HepG2 (cell line): ENCODE measurements around the gene CCDC183. TPM values are rescaled to one million over a fixed set of nuclear protein-coding genes. Genes with fewer than 3 reads are reported as not detected.

Experiments
- ATF7 ChIP-seq, 2 experiments: fragments of 450-650 bp in 1 of 2; sonication (generic) in 1 of 2; formaldehyde crosslinking in 1 of 2; IDR thresholded peaks; 2 replicates each; pipeline versions ENCODE4 v1.4.0 to v1.6.1; 2016 to 2020; ENCODE audit warnings: antibody characterized with exemption in 1 of 2, mild to moderate bottlenecking in 1 of 2, missing genetic modification reagents in 1 of 2
- BCL3 ChIP-seq: sonication (generic); formaldehyde crosslinking; IDR thresholded peaks from 2 replicates; pipeline ENCODE4 v1.5.1; 2020; ENCODE audit warnings: mild to moderate bottlenecking, missing genetic modification reagents, moderate library complexity
- DDIT3 ChIP-seq: sonication (generic); formaldehyde crosslinking; IDR thresholded peaks from 2 replicates; pipeline ENCODE4 v1.4.0; 2020; ENCODE audit warnings: mild to moderate bottlenecking, missing genetic modification reagents
- HNF1B ChIP-seq: sonication (generic); formaldehyde crosslinking; IDR thresholded peaks from 2 replicates; pipeline ENCODE4 v1.5.1; 2020; ENCODE audit warnings: mild to moderate bottlenecking, moderate library complexity, missing genetic modification reagents
- KMT2A ChIP-seq: sonication (generic); formaldehyde crosslinking; IDR thresholded peaks from 2 replicates; pipeline ENCODE4 v1.4.0; 2020; ENCODE audit warnings: missing genetic modification reagents
- MEIS2 ChIP-seq: sonication (generic); formaldehyde crosslinking; IDR thresholded peaks from 2 replicates; pipeline ENCODE4 v1.9.0; 2021; ENCODE audit warnings: mild to moderate bottlenecking, missing genetic modification reagents
- NFRKB ChIP-seq: fragments of 450-650 bp; IDR thresholded peaks from 2 replicates; pipeline ENCODE4 v1.6.1; 2017
- PHF21A ChIP-seq: sonication (generic); formaldehyde crosslinking; IDR thresholded peaks from 2 replicates; pipeline ENCODE4 v1.5.0; 2020; ENCODE audit warnings: mild to moderate bottlenecking, missing genetic modification reagents
- SKI ChIP-seq: fragments of 450-650 bp; IDR thresholded peaks from one replicate; pipeline ENCODE4 v1.6.1; 2018; ENCODE audit warnings: mild to moderate bottlenecking; ENCODE audit not compliant: partially characterized antibody
- SMAD9 ChIP-seq: sonication (generic); formaldehyde crosslinking; IDR thresholded peaks from 2 replicates; pipeline ENCODE4 v1.5.1; 2020; ENCODE audit warnings: mild to moderate bottlenecking, missing genetic modification reagents
- TOE1 ChIP-seq: sonication (generic); formaldehyde crosslinking; IDR thresholded peaks from 2 replicates; pipeline ENCODE4 v1.4.0; 2020; ENCODE audit warnings: mild to moderate bottlenecking, missing genetic modification reagents
- YEATS4 ChIP-seq: sonication (generic); formaldehyde crosslinking; IDR thresholded peaks from 2 replicates; pipeline ENCODE4 v1.4.0; 2020; ENCODE audit warnings: missing genetic modification reagents, borderline replicate concordance
- ZNF207 ChIP-seq: fragments of 450-650 bp; IDR thresholded peaks from 2 replicates; pipeline ENCODE4 v1.6.1; 2016; ENCODE audit warnings: antibody characterized with exemption, borderline replicate concordance
- ZNF225 ChIP-seq: sonication (generic); formaldehyde crosslinking; IDR thresholded peaks from 2 replicates; pipeline ENCODE4 v1.4.0; 2020; ENCODE audit warnings: mild to moderate bottlenecking, missing genetic modification reagents
- ZNF232 ChIP-seq: sonication (generic); formaldehyde crosslinking; IDR thresholded peaks from 2 replicates; pipeline ENCODE4 v1.4.0; 2020; ENCODE audit warnings: missing genetic modification reagents, borderline replicate concordance
- ZNF382 ChIP-seq: sonication (generic); formaldehyde crosslinking; IDR thresholded peaks from 2 replicates; pipeline ENCODE4 v1.5.0; 2020; ENCODE audit warnings: missing genetic modification reagents, mild to moderate bottlenecking, borderline replicate concordance
- ZNF383 ChIP-seq: sonication (generic); formaldehyde crosslinking; IDR thresholded peaks from 2 replicates; pipeline ENCODE4 v1.4.0; 2020; ENCODE audit warnings: missing genetic modification reagents, mild to moderate bottlenecking, borderline replicate concordance
- ZNF451 ChIP-seq: sonication (generic); formaldehyde crosslinking; IDR thresholded peaks from 2 replicates; pipeline ENCODE4 v1.5.0; 2020; ENCODE audit warnings: mild to moderate bottlenecking, missing genetic modification reagents
- ZNF549 ChIP-seq: sonication (generic); formaldehyde crosslinking; IDR thresholded peaks from 2 replicates; pipeline ENCODE4 v1.5.0; 2020; ENCODE audit warnings: missing genetic modification reagents
- ZNF550 ChIP-seq: sonication (generic); formaldehyde crosslinking; IDR thresholded peaks from 2 replicates; pipeline ENCODE4 v1.4.0; 2020; ENCODE audit warnings: mild to moderate bottlenecking, missing genetic modification reagents, borderline replicate concordance
- ZNF75D ChIP-seq: sonication (generic); formaldehyde crosslinking; IDR thresholded peaks from 2 replicates; pipeline ENCODE4 v1.8.1; 2023; ENCODE audit warnings: missing genetic modification reagents, mild to moderate bottlenecking, borderline replicate concordance
- polyA plus RNA-seq, 8 experiments: library from polyadenylated mRNA; depleted of rRNA in 3 of 8; stranded (reverse) in 7 of 8; unstranded in 1 of 8; fragments of >200 nt; fragmentation: Illumina TruSeq in 4 of 8; extraction: Trizol in 4 of 8; gene quantifications; 2 replicates each; pipeline versions ENCODE4 v1.2.1 to v1.2.3, GENCODE V29; 2011 to 2016; ENCODE audit warnings: low read depth in 4 of 8, missing spikeins in 1 of 8, mixed read lengths in 1 of 8; ENCODE audit not compliant: insufficient read depth in 1 of 8
- total RNA-seq, 5 experiments: library from RNA; depleted of rRNA; stranded (reverse); fragments of >200 nt; fragmentation: Illumina TruSeq; extraction: Trizol; gene quantifications; 2 replicates each; pipeline ENCODE4 v1.2.3, GENCODE V29; 2016; ENCODE audit warnings: low read depth in 1 of 5
- TF ChIP-seq, protein P1 (sequence below): sonication (generic); formaldehyde crosslinking; IDR thresholded peaks from 2 replicates; pipeline ENCODE4 v1.4.0; 2020; ENCODE audit warnings: missing genetic modification reagents
- TF ChIP-seq, protein P2 (sequence below): sonication (generic); formaldehyde crosslinking; IDR thresholded peaks from 2 replicates; pipeline ENCODE4 v1.9.0; 2022; ENCODE audit warnings: missing genetic modification reagents, mild to moderate bottlenecking, borderline replicate concordance

The CCDC183 gene
- total and polyA plus RNA-seq, 2 of the 13 experiments (the other 11 are each of a cell fraction or from before 2014, with no cell fraction given): 5.0 to 66.4 TPM

GRCh38 chr9:136799079-136799853 lies 3.1 kb downstream of the CCDC183 start (continued):
- TF ChIP-seq ZNF225 (CRISPR knock-in tag) (no peak), ZNF75D (CRISPR knock-in tag) (no peak), YEATS4 (peak; percentile 76; the same call in 1 of the 2 replicates), ZNF550 (CRISPR knock-in tag) (no peak), HNF1B (CRISPR knock-in tag) (peak; percentile 89), ZNF207 (no peak), ZNF382 (CRISPR knock-in tag) (no peak), ZNF549 (no peak), SMAD9 (CRISPR knock-in tag) (peak; percentile 48; the same call in 1 of the 2 replicates), ZNF232 (CRISPR knock-in tag) (peak; percentile 86), BCL3 (peak; percentile 76), ZNF451 (CRISPR knock-in tag) (peak; percentile 82), TOE1 (CRISPR knock-in tag) (0 out of 2 replicates have a peak, but pooled peaks have one; percentile 55), DDIT3 (CRISPR knock-in tag) (no peak), ZNF383 (no peak), NFRKB (no peak), PHF21A (CRISPR knock-in tag) (peak; percentile 24; the same call in 1 of the 2 replicates), KMT2A (peak; percentile 50), ATF7 (IDR thresholded peaks at IDR 0.05) (no peak), ATF7 (CRISPR knock-in tag; IDR thresholded peaks at IDR 0.05) (0 out of 2 replicates have a peak, but pooled peaks have one; percentile 17), MEIS2 (peak; percentile 73; the same call in 1 of the 2 replicates), SKI (no peak)
- TF ChIP-seq, protein P1, sequence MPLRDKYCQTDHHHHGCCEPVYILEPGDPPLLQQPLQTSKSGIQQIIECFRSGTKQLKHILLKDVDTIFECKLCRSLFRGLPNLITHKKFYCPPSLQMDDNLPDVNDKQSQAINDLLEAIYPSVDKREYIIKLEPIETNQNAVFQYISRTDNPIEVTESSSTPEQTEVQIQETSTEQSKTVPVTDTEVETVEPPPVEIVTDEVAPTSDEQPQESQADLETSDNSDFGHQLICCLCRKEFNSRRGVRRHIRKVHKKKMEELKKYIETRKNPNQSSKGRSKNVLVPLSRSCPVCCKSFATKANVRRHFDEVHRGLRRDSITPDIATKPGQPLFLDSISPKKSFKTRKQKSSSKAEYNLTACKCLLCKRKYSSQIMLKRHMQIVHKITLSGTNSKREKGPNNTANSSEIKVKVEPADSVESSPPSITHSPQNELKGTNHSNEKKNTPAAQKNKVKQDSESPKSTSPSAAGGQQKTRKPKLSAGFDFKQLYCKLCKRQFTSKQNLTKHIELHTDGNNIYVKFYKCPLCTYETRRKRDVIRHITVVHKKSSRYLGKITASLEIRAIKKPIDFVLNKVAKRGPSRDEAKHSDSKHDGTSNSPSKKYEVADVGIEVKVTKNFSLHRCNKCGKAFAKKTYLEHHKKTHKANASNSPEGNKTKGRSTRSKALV (CRISPR knock-in tag): peak; percentile 67
- TF ChIP-seq, protein P2, sequence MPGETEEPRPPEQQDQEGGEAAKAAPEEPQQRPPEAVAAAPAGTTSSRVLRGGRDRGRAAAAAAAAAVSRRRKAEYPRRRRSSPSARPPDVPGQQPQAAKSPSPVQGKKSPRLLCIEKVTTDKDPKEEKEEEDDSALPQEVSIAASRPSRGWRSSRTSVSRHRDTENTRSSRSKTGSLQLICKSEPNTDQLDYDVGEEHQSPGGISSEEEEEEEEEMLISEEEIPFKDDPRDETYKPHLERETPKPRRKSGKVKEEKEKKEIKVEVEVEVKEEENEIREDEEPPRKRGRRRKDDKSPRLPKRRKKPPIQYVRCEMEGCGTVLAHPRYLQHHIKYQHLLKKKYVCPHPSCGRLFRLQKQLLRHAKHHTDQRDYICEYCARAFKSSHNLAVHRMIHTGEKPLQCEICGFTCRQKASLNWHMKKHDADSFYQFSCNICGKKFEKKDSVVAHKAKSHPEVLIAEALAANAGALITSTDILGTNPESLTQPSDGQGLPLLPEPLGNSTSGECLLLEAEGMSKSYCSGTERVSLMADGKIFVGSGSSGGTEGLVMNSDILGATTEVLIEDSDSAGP: no peak
